Brain microvascular endothelial cell (primary cell): Measurements from ENCODE around the gene EIF4EBP2.
A peak's percentile ranks its signal among the peaks of the same experiment; 100 is the strongest.

Experiments used
- DNase-seq: peaks from one replicate; pipeline ENCODE4 v3.0.0-alpha.2; 2020
- H3K27ac ChIP-seq: fragments of 250-450 bp; sonication (Bioruptor Pico); 2 replicates; pipeline ENCODE4 v1.5.1; 2020; ENCODE audit warnings: mild to moderate bottlenecking, moderate library complexity
- H3K27me3 ChIP-seq: fragments of 250-450 bp; sonication (Bioruptor Pico); replicated peaks from 2 replicates; pipeline ENCODE4 v1.5.1; 2020; ENCODE audit warnings: mild to moderate bottlenecking
- H3K36me3 ChIP-seq: fragments of 250-450 bp; sonication (Bioruptor Pico); replicated peaks from 2 replicates; pipeline ENCODE4 v1.5.1; 2020; ENCODE audit warnings: mild to moderate bottlenecking
- H3K4me3 ChIP-seq: 2 replicates; pipeline ENCODE4 v1.5.1; 2011; ENCODE audit warnings: low read depth, mild to moderate bottlenecking, control low read depth, low read length, moderate library complexity
- CTCF ChIP-seq: IDR thresholded peaks from 2 replicates; pipeline ENCODE4 v1.5.1; 2011; ENCODE audit warnings: low read depth, mild to moderate bottlenecking, moderate library complexity, low read length, control low read depth, inconsistent platforms; ENCODE audit errors: missing control alignments
- in situ Hi-C: cut with HindIII; loops from 2 replicates; pipeline ENCODE4 v1.10.0; 2017; ENCODE audit warnings: low sequenced_read_pairs, low pct_ligation_motif_present

Gene EIF4EBP2

DNA sequence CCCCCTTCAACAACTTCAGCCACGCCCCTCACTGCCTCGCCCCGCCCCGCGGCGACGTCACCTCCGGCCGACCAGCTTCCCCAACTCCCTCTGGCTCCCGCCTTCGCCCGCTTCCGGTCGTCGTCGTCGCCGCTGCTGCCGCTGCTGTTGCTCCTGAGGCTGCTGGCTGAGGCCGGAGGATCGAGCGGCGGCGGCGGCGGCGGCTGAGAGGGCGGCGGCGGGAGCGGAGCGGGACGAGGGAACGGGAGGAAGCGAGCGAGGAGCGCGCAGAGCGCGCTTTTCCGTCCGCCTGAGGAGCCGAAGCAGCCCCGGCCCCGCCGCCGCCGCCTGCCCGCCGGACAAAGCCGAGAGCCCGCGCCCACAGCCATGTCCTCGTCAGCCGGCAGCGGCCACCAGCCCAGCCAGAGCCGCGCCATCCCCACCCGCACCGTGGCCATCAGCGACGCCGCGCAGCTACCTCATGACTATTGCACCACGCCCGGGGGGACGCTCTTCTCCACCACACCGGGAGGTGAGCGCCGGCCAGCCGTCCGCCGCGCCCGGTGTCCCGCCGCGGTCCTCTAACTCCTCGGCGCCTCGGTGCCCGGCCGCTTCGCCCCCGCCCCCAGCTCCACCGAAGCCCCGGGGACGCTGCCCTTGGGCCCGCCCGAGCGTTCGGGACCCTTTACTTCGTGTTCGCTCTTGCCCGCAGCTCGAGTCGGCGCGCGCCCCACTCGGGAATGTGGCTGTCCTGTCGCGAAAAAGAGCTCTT is at the start of gene EIF4EBP2:
Gene EIF4EBP2, plus strand, starts transcription at position 110 of the 751 bp plus-strand sequence. Its CDS starts 257 bp downstream, at position 367.
- H3K27me3 ChIP-seq: no peaks in the 10 kb centered on the region
- DNase-seq: peak; percentile 91
- peak within 1 kb of the TSS; percentile 84 for H3K4me3 ChIP-seq
- in situ Hi-C loops: no loop called here
- H3K36me3 ChIP-seq: no peaks in the 10 kb centered on the region
- peak within 1 kb of the TSS; percentile 77 for H3K27ac ChIP-seq
- TF ChIP-seq CTCF: no peak

GRCh38 chr10:70354556-70354955 is 49.4 kb upstream of the EIF4EBP2 start:
- no peak overlapping the region for H3K27ac ChIP-seq
- no peak overlapping the region for H3K4me3 ChIP-seq
- no peaks in the 10 kb centered on the region for H3K27me3 ChIP-seq
- TF ChIP-seq CTCF: no peak
- DNase-seq: no peak
- H3K36me3 ChIP-seq: no peaks in the 10 kb centered on the region
- in situ Hi-C loops: no loop called here

DNA sequence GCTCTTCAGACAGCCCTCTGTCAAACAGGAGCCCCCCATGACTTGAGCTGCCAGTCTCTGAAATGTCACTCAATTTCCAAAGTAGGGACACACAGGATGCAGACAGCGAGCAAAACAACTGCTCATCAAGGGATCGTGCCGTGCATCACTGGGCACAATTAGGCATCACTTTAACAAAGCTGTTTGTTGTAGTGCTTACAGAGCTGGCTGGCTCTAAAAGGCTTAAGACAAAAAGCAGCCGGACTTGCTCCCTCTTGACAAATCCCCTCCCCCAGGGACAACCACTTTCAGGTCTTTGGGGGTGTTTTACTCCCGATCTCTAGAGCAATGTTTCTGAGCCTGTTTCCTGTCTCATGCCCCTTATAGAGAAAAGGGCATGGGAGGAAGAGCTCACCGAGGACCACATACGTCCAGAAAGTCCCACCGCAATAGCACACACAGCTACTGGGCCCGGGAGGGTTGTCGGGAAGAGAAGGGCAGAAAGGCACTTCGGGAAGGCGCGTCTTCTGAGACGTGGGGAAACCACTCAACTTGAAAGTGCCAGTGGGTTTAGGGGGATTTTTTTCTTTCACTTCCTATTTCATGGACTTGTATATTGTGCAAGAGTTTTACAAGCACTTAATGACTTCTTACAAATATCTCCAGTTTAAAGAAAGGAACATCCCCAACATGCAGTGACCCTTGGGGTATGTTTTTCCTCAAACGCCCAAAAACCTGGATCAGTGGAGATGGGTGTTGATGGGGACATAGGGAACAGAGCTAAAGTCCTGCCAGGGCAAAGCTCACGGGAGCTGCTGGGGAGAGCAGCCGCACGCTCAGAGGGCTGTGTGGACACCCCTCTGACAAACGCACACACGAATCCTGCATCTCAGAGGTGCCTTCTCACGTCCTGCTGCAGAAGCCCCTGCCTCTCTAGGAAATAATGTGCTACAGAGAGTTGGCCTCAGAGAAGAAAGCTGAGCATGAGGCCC is 48.6 kb upstream of the EIF4EBP2 start:
- no peak for DNase-seq
- H3K27me3 ChIP-seq: no peaks in the 10 kb centered on the region
- no peak for TF ChIP-seq CTCF
- H3K36me3 ChIP-seq: no peaks in the 10 kb centered on the region
- H3K27ac ChIP-seq: no peak overlapping the region
- in situ Hi-C loops: no loop called here
- no peak overlapping the region for H3K4me3 ChIP-seq

- Histone ChIP-seq H3K4me3 (no peak overlapping the region), H3K27ac (no peak overlapping the region), H3K36me3 (no peaks in the 10 kb centered on the region), H3K27me3 (no peaks in the 10 kb centered on the region)
- no peak for DNase-seq
- TF ChIP-seq CTCF: no peak
- in situ Hi-C loops: no loop called here
Observed at GRCh38 chr10:70357565-70357964, 46.4 kb upstream of the EIF4EBP2 start.

- Histone ChIP-seq H3K36me3 (no peaks in the 10 kb centered on the region), H3K4me3 (no peak overlapping the region), H3K27ac (no peak overlapping the region), H3K27me3 (no peaks in the 10 kb centered on the region)
- in situ Hi-C loops: no loop called here
- TF ChIP-seq CTCF: no peak
- no peak for DNase-seq
Observed at GRCh38 chr10:70358446-70358845, 45.5 kb upstream of the EIF4EBP2 start.
